Tibial artery (tissue), 4 donors: Measurements from ENCODE around the gene NANOS1.
A peak's percentile ranks its signal among the peaks of the same experiment; 100 is the strongest.

ENCODE experiments used
- DNase-seq, 2 donors: peaks; one replicate each; pipeline ENCODE4 v3.0.0-alpha.2; 2019
- H3K27ac ChIP-seq, 2 donors: fragments of 200-600 bp; sonication (generic) in 1 of 2; 1 replicate in 1 of 2; 2 replicates in 1 of 2; pipeline ENCODE4 v1.5.1; 2018 to 2019; ENCODE audit warnings: mild to moderate bottlenecking in 1 of 2
- H3K27me3 ChIP-seq, 2 donors: fragments of 200-600 bp; sonication (generic) in 1 of 2; one replicate each; pipeline versions ENCODE4 v1.5.1 to v1.6.0; 2016 to 2019
- H3K36me3 ChIP-seq, 3 donors: fragments of 200-600 bp; sonication (generic) in 2 of 3; one replicate each; pipeline ENCODE4 v1.5.1; 2016 to 2019; ENCODE audit warnings: mild to moderate bottlenecking in 2 of 3
- H3K4me1 ChIP-seq, 4 donors: fragments of 200-600 bp; sonication (generic) in 2 of 4; 1 replicate in 3 of 4; 2 replicates in 1 of 4; pipeline ENCODE4 v1.5.1; 2016 to 2019
- H3K4me3 ChIP-seq, 2 donors: fragments of 200-600 bp; sonication (generic) in 1 of 2; 1 replicate in 1 of 2; 2 replicates in 1 of 2; pipeline ENCODE4 v1.5.1; 2018 to 2019; ENCODE audit warnings: mild to moderate bottlenecking in 2 of 2
- H3K9me3 ChIP-seq, 3 donors: fragments of 200-600 bp; sonication (generic) in 1 of 3; one replicate each; pipeline ENCODE4 v1.5.1; 2016 to 2019
- CTCF ChIP-seq, 2 experiments: fragments of 200-600 bp in 1 of 2; fragments of 450-650 bp in 1 of 2; IDR thresholded peaks; one replicate each; pipeline ENCODE4 v1.5.1; 2017 to 2019; ENCODE audit warnings: antibody characterized with exemption in 2 of 2, mild to moderate bottlenecking in 1 of 2, moderate library complexity in 1 of 2
- intact Hi-C: fragments of 100-400 bp; cut with DNase I; formaldehyde crosslinking; loops from one replicate; pipeline ENCODE4 v1.15.0; 2023; ENCODE audit warnings: low total_unique reads

Gene NANOS1

GRCh38 chr10:118983263-118983662, 46.3 kb upstream of the NANOS1 start:
- H3K4me3 ChIP-seq = no peak overlapping the region
- DNase-seq = no peak
- intact Hi-C loops = no loop called here
- TF ChIP-seq CTCF (IDR thresholded peaks at IDR 0.05) = no peak
- no peaks in the 10 kb centered on the region for H3K36me3 ChIP-seq
- peaks cover 0 to 10% (median 4%) of the 10 kb centered on the region in 3 donors for H3K9me3 ChIP-seq
- H3K4me1 ChIP-seq = no peaks in the 10 kb centered on the region
- H3K27ac ChIP-seq = no peak overlapping the region
- peaks cover 0 to 6% of the 10 kb centered on the region in 2 donors for H3K27me3 ChIP-seq

- Histone ChIP-seq H3K27ac (no peak overlapping the region), H3K9me3 (peaks cover 0 to 10% (median 9%) of the 10 kb centered on the region in 3 donors), H3K36me3 (no peaks in the 10 kb centered on the region), H3K4me1 (no peaks in the 10 kb centered on the region), H3K4me3 (no peak overlapping the region), H3K27me3 (no peaks in the 10 kb centered on the region)
- no peak for DNase-seq
- no peak for TF ChIP-seq CTCF (IDR thresholded peaks at IDR 0.05)
- intact Hi-C loops = no loop called here
Measured at GRCh38 chr10:118985576-118985975, 43.9 kb upstream of the NANOS1 start.

GRCh38 chr10:118986815-118987790, 42.4 kb upstream of the NANOS1 start:
- H3K27ac ChIP-seq = no peak overlapping the region
- no peak for TF ChIP-seq CTCF (IDR thresholded peaks at IDR 0.05)
- no peak overlapping the region for H3K4me3 ChIP-seq
- H3K9me3 ChIP-seq = peaks cover 0 to 10% (median 9%) of the 10 kb centered on the region in 3 donors
- H3K27me3 ChIP-seq = no peaks in the 10 kb centered on the region
- intact Hi-C loops = no loop called here
- no peaks in the 10 kb centered on the region for H3K4me1 ChIP-seq
- H3K36me3 ChIP-seq = no peaks in the 10 kb centered on the region
- peak in 1 of 2 donors; percentile 9 for DNase-seq

- Histone ChIP-seq H3K4me3 (no peak overlapping the region), H3K4me1 (no peaks in the 10 kb centered on the region), H3K27ac (no peak overlapping the region), H3K27me3 (no peaks in the 10 kb centered on the region), H3K9me3 (peaks cover 0 to 9% (median 3%) of the 10 kb centered on the region in 3 donors), H3K36me3 (no peaks in the 10 kb centered on the region)
- TF ChIP-seq CTCF (IDR thresholded peaks at IDR 0.05) = no peak
- intact Hi-C loops = no loop called here
- DNase-seq = no peak
Measured at GRCh38 chr10:118990326-118990725, 39.2 kb upstream of the NANOS1 start.

- H3K4me3 ChIP-seq = no peak overlapping the region
- H3K27ac ChIP-seq = no peak overlapping the region
- intact Hi-C loops = no loop called here
- H3K27me3 ChIP-seq = no peaks in the 10 kb centered on the region
- no peaks in the 10 kb centered on the region for H3K36me3 ChIP-seq
- TF ChIP-seq CTCF (IDR thresholded peaks at IDR 0.05) = no peak
- DNase-seq = no peak
- H3K4me1 ChIP-seq = no peaks in the 10 kb centered on the region
- peaks cover 0 to 6% (median 0%) of the 10 kb centered on the region in 3 donors for H3K9me3 ChIP-seq
Measured at GRCh38 chr10:118992496-118992895, 37.0 kb upstream of the NANOS1 start.
